K562 (cell line): ENCODE measurements around the gene ARHGAP15. TPM values are rescaled to one million over a fixed set of nuclear protein-coding genes. Genes with fewer than 3 reads are reported as not detected.

ENCODE experiments used
- ATAC-seq: fragments of 200-7000 bp; cut with Tn5 transposase; 3 replicates; pipeline ENCODE4 v1.9.1; 2020; ENCODE audit warnings: moderate library complexity
- BruUV-seq: library from RNA; stranded (reverse); fragments of 400-500 nt; replicated peaks from 2 replicates; lab custom pipeline; 2021; lab: Mats Ljungman, UMichigan
- CTCF ChIA-PET: fragments of 300-600 bp; formaldehyde crosslinking; extraction: SDS; loops from one replicate; lab custom pipeline; 2021; ENCODE audit warnings: low intra/inter-chr PET ratio; lab: Yijun Ruan, JAX
- POLR2A ChIA-PET: fragments of 300-600, 350-650 bp; sonication (Branson Sonifier 250); formaldehyde crosslinking; extraction: SDS; loops from one replicate; lab custom pipeline; 2021; ENCODE audit warnings: antibody characterized with exemption, inconsistent platforms; lab: Yijun Ruan, JAX
- DNase-seq, 4 experiments: peaks; one replicate each; pipeline versions ENCODE4 v3.0.0 to v3.0.0-alpha.2; 2011 to 2018; ENCODE audit warnings: low spot score in 3 of 4, mixed read lengths in 3 of 4; ENCODE audit errors: extremely low read depth in 1 of 4
- FAIRE-seq: peaks from 2 replicates; lab custom pipeline; 2011; peaks lifted over from hg19 to GRCh38; lab: Jason Lieb, UNC
- H2AFZ ChIP-seq: 2 replicates; pipeline ENCODE4 v1.6.0; 2011; ENCODE audit warnings: low read depth, low read length, control low read depth, inconsistent platforms
- H3K27ac ChIP-seq: fragments of 200-600 bp; 3 replicates; pipeline ENCODE4 v1.8.0; 2011; ENCODE audit warnings: low read depth, mild to moderate bottlenecking, control low read depth, inconsistent platforms, low read length, moderate library complexity, mixed read lengths; ENCODE audit errors: extremely low read depth
- H3K27me3 ChIP-seq, 2 experiments: fragments of 300-600 bp in 1 of 2; 2 replicates in 1 of 2; 3 replicates in 1 of 2; pipeline versions ENCODE4 v1.6.0 to v1.8.0; 2011; ENCODE audit warnings: inconsistent platforms in 2 of 2, low read length in 2 of 2, mild to moderate bottlenecking in 1 of 2, mixed read lengths in 1 of 2, moderate library complexity in 1 of 2; ENCODE audit not compliant: control insufficient read depth in 2 of 2, insufficient read depth in 2 of 2
- H3K36me3 ChIP-seq: fragments of 300-600 bp; 3 replicates; pipeline ENCODE4 v1.8.0; 2011; ENCODE audit warnings: mild to moderate bottlenecking, low read length, inconsistent platforms; ENCODE audit not compliant: control insufficient read depth, insufficient read depth
- H3K4me1 ChIP-seq, 2 experiments: fragments of 200-600 bp in 1 of 2; replicated peaks in 1 of 2; 2 replicates in 1 of 2; 3 replicates in 1 of 2; pipeline versions ENCODE4 v1.5.1 to v1.8.0; 2011; ENCODE audit warnings: inconsistent platforms in 2 of 2, low read length in 2 of 2, mild to moderate bottlenecking in 1 of 2, mixed read lengths in 1 of 2, moderate library complexity in 1 of 2; ENCODE audit not compliant: control insufficient read depth in 2 of 2, insufficient read depth in 2 of 2
- H3K4me2 ChIP-seq: 2 replicates; pipeline ENCODE4 v1.6.1; 2011; ENCODE audit warnings: low read length, control low read depth, inconsistent platforms, mixed read lengths; ENCODE audit not compliant: insufficient read depth
- H3K4me3 ChIP-seq: fragments of 200-600 bp; sonication (generic), shearing (Covaris generic); 2 replicates; pipeline ENCODE4 v1.5.1; 2016; ENCODE audit warnings: control low read depth, inconsistent platforms
- H3K79me2 ChIP-seq: fragments of 200-600 bp; 3 replicates; pipeline ENCODE4 v1.8.0; 2011; ENCODE audit warnings: low read length, inconsistent platforms; ENCODE audit not compliant: control insufficient read depth, insufficient read depth
- H3K9ac ChIP-seq, 2 experiments: 2 replicates each; pipeline versions ENCODE4 v1.6.0 to v1.6.1; 2011; ENCODE audit warnings: low read depth in 2 of 2, low read length in 2 of 2, control low read depth in 1 of 2, inconsistent platforms in 1 of 2, mild to moderate bottlenecking in 1 of 2, mixed read lengths in 1 of 2; ENCODE audit not compliant: insufficient read depth in 1 of 2
- H3K9me1 ChIP-seq: one replicate; pipeline ENCODE4 v1.6.0; 2011; ENCODE audit warnings: inconsistent platforms, mild to moderate bottlenecking, low read length, moderate library complexity; ENCODE audit not compliant: control insufficient read depth, insufficient read depth
- H3K9me3 ChIP-seq: replicated peaks from 2 replicates; pipeline ENCODE4 v1.5.1; 2011; ENCODE audit warnings: low read depth, low read length, inconsistent platforms; ENCODE audit not compliant: control insufficient read depth, insufficient read depth
- H4K20me1 ChIP-seq: replicated peaks from 2 replicates; pipeline ENCODE4 v1.6.1; 2011; ENCODE audit warnings: low read length, inconsistent platforms, mixed read lengths; ENCODE audit not compliant: control insufficient read depth, insufficient read depth
- ARID1B ChIP-seq: fragments of 450-650 bp; IDR thresholded peaks from 2 replicates; pipeline ENCODE4 v1.6.1; 2016; ENCODE audit warnings: antibody characterized with exemption, mild to moderate bottlenecking, inconsistent platforms
- BRCA1 ChIP-seq, 2 experiments: fragments of 450-650 bp in 1 of 2; sonication (generic) in 1 of 2; formaldehyde crosslinking in 1 of 2; IDR thresholded peaks; 2 replicates each; pipeline versions ENCODE4 v1.5.0 to v1.6.1; 2017 to 2020; ENCODE audit warnings: mild to moderate bottlenecking in 1 of 2, missing genetic modification reagents in 1 of 2
- CEBPB ChIP-seq: fragments of 450-650 bp; IDR thresholded peaks from 2 replicates; pipeline ENCODE4 v1.6.1; 2016; ENCODE audit warnings: missing genetic modification characterization, missing compliant biosample characterization
- FOXP1 ChIP-seq: sonication (generic); formaldehyde crosslinking; IDR thresholded peaks from 2 replicates; pipeline ENCODE4 v1.8.0; 2022; ENCODE audit warnings: mild to moderate bottlenecking, missing genetic modification reagents
- RAD21 ChIP-seq, 2 experiments: fragments of 250-450 bp in 1 of 2; fragments of 450-650 bp in 1 of 2; sonication (Bioruptor Pico) in 1 of 2; formaldehyde crosslinking in 1 of 2; IDR thresholded peaks in 1 of 2; conservative IDR thresholded peaks in 1 of 2; 2 replicates each; pipeline versions ENCODE4 v1.4.0 to v1.8.0; 2020 to 2022; ENCODE audit warnings: mild to moderate bottlenecking in 2 of 2, moderate library complexity in 1 of 2
- REST ChIP-seq, 2 experiments: fragments of 450-650 bp; formaldehyde crosslinking in 1 of 2; IDR thresholded peaks; 2 replicates each; pipeline versions ENCODE4 v1.4.0 to v1.6.1; 2014 to 2020; ENCODE audit warnings: mild to moderate bottlenecking in 2 of 2, borderline replicate concordance in 1 of 2, low read depth in 1 of 2
- SMC3 ChIP-seq: conservative IDR thresholded peaks from 2 replicates; pipeline ENCODE4 v1.6.1; 2011; ENCODE audit warnings: low read depth, low read length, improper control_type of control experiment; ENCODE audit not compliant: insufficient read depth
- ZFPM2 ChIP-seq: fragments of 250-450 bp; sonication (Bioruptor Pico); IDR thresholded peaks from 2 replicates; pipeline ENCODE4 v1.5.1; 2022; ENCODE audit warnings: mild to moderate bottlenecking
- WGBS: fragments of 100-300 bp; shearing (Covaris generic); methylation state at CpG from one replicate; pipeline ENCODE4 v1.1.6; 2016; ENCODE audit warnings: low coverage, mixed read lengths; ENCODE audit not compliant: insufficient coverage; ENCODE audit errors: missing lambda C conversion rate; 5-methylcytosine and 5-hydroxymethylcytosine counted together
- in situ Hi-C: fragments of 300-500 bp; cut with MboI; formaldehyde crosslinking; loops from 4 replicates; pipeline ENCODE4 v1.15.0; 2018; ENCODE audit warnings: inconsistent platforms, mixed read lengths
- intact Hi-C: fragments of 100-400 bp; cut with micrococcal nuclease; formaldehyde crosslinking; loops from 2 replicates; pipeline ENCODE4 v1.14.2; 2022
- polyA plus RNA-seq, 8 experiments: library from polyadenylated mRNA; depleted of rRNA in 4 of 8; stranded (reverse) in 5 of 8; unstranded in 3 of 8; fragments of >200 nt; fragmentation: Nextera tagmentation in 2 of 8; fragmentation: Illumina TruSeq in 1 of 8; extraction: Ambion mirVana in 2 of 8; extraction: Trizol in 1 of 8; gene quantifications; 2 replicates each; pipeline versions ENCODE4 v1.2.1 to v1.2.3, GENCODE V29; 2011 to 2014; ENCODE audit warnings: inconsistent platforms in 1 of 8, missing spikeins in 1 of 8
- total RNA-seq, 7 experiments: library from RNA; depleted of rRNA in 6 of 7; stranded (reverse); fragments of >200 nt in 6 of 7; fragmentation: Illumina TruSeq in 2 of 7; extraction: Trizol in 2 of 7; gene quantifications; 2 replicates each; pipeline versions ENCODE4 v1.2.1 to v1.2.3, GENCODE V29; 2011 to 2021; ENCODE audit warnings: low replicate concordance in 1 of 7
- TF ChIP-seq, protein P1 (sequence below), 3 experiments: IDR thresholded peaks in 2 of 3; conservative IDR thresholded peaks in 1 of 3; 2 replicates each; pipeline ENCODE4 v1.5.1; 2011 to 2012; ENCODE audit warnings: low read length in 3 of 3, mild to moderate bottlenecking in 3 of 3, control low read depth in 2 of 3, improper control_type of control experiment in 1 of 3, inconsistent platforms in 1 of 3, low read depth in 1 of 3, mixed read lengths in 1 of 3, moderate library complexity in 1 of 3; ENCODE audit not compliant: insufficient read depth in 2 of 3

Gene ARHGAP15
- total and polyA plus RNA-seq, 9 of the 15 experiments (the other 6 are each of a cell fraction or from before 2014, with no cell fraction given) = 1.5 to 17.9 (median 7.9) TPM

DNA sequence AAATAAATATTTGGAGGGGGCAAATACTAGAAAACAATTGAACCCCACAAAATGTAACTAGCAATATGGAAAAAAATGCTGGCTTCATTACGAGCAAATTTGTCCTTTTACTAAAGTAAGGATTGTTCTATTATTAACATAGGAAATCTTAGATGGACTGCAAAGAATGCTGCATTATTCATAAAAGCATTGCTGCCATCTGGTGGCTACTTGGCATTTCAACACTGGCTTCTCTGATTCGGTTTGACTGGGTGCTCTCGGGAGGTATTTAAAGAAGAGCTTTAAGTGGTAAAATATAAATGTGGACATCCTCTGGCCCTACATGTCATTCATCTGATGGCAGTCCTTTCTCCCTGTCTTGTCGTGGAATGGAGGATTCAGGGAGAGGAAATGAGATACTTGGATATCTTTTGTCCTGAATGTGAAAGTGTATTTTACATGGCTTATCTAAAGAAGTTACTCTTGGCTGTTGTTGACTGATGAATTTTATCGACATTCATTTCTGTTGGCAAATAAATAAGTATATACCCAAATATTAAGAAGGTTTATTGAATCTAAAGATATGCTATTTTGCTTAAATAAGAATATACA lies 130.2 kb downstream of the ARHGAP15 start:
- Histone ChIP-seq H2AFZ (0 out of 2 replicates have a peak overlapping the region, but pooled peaks have one; percentile 7), H3K4me3 (no peak overlapping the region), H4K20me1 (no peaks in the 10 kb centered on the region), H3K36me3 (no peaks in the 10 kb centered on the region), H3K9ac (no peak overlapping the region), H3K27me3 (no peaks in the 10 kb centered on the region), H3K27ac (no peak overlapping the region), H3K9me3 (no peaks in the 10 kb centered on the region), H3K79me2 (no peaks in the 10 kb centered on the region), H3K9me1 (no peaks in the 10 kb centered on the region)
- in situ Hi-C loops = loop anchor here (5.0 kb wide), 1 partner anchor 147 kb away; no protein-coding TSS in a partner anchor
- BruUV-seq = no TSS peak
- CTCF ChIA-PET = interaction anchor here (2.0 kb wide), 1 partner anchor 149 kb away, joined by 6 read pairs; no protein-coding TSS in a partner anchor
- ATAC-seq (peak; percentile 87), FAIRE-seq (peak; percentile 89), DNase-seq (peak; percentile 15 to 73 (median 22))
- WGBS = 0% methylated on average over 5 of the region's 5 CpGs
- TF ChIP-seq FOXP1 (CRISPR knock-in tag) (no peak), CEBPB (tag) (no peak), SMC3 (peak; percentile 64), ARID1B (no peak), RAD21 (CRISPR knock-in tag; conservative IDR thresholded peaks at IDR 0.05 in 1 of 2, IDR thresholded peaks at IDR 0.05 in 1 of 2) (peak; percentile 55 to 70), BRCA1 (IDR thresholded peaks at IDR 0.05) (no peak), BRCA1 (CRISPR knock-in tag; IDR thresholded peaks at IDR 0.05) (no peak), ZFPM2 (no peak), REST (IDR thresholded peaks at IDR 0.05; ENCODE audit: borderline replicate concordance) (peak; percentile 56; the same call in 1 of the 2 replicates), REST (CRISPR knock-in tag; IDR thresholded peaks at IDR 0.05; ENCODE audit: low read depth) (no peak)
- TF ChIP-seq, protein P1, sequence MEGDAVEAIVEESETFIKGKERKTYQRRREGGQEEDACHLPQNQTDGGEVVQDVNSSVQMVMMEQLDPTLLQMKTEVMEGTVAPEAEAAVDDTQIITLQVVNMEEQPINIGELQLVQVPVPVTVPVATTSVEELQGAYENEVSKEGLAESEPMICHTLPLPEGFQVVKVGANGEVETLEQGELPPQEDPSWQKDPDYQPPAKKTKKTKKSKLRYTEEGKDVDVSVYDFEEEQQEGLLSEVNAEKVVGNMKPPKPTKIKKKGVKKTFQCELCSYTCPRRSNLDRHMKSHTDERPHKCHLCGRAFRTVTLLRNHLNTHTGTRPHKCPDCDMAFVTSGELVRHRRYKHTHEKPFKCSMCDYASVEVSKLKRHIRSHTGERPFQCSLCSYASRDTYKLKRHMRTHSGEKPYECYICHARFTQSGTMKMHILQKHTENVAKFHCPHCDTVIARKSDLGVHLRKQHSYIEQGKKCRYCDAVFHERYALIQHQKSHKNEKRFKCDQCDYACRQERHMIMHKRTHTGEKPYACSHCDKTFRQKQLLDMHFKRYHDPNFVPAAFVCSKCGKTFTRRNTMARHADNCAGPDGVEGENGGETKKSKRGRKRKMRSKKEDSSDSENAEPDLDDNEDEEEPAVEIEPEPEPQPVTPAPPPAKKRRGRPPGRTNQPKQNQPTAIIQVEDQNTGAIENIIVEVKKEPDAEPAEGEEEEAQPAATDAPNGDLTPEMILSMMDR (IDR thresholded peaks at IDR 0.05 in 2 of 3, conservative IDR thresholded peaks at IDR 0.05 in 1 of 3; ENCODE audit: insufficient read depth in 2 of 3, low read depth in 1 of 3, low read length in 3 of 3) = peak; percentile 56 to 72 (median 70); a peak in 5 of 6 replicates
- TF ChIP-seq, all 486 proteins: peak for 4
- POLR2A ChIA-PET = no interaction called here
- intact Hi-C loops = loop anchor here (1.0 kb wide), 2 partner anchors 148 to 225 kb away; no protein-coding TSS in a partner anchor
- Histone ChIP-seq H3K4me2 (no peak overlapping the region), H3K4me1 (no peaks in the 10 kb centered on the region; a peak in 1 of 5 replicates)
